ENCODE results near the gene GALNT9.
"Not testable (repeated sequence)": the region's sequence is repeated elsewhere in the genome, so short reads cannot be mapped to it uniquely, and the experiment has no call there.

Gene GALNT9

DNA sequence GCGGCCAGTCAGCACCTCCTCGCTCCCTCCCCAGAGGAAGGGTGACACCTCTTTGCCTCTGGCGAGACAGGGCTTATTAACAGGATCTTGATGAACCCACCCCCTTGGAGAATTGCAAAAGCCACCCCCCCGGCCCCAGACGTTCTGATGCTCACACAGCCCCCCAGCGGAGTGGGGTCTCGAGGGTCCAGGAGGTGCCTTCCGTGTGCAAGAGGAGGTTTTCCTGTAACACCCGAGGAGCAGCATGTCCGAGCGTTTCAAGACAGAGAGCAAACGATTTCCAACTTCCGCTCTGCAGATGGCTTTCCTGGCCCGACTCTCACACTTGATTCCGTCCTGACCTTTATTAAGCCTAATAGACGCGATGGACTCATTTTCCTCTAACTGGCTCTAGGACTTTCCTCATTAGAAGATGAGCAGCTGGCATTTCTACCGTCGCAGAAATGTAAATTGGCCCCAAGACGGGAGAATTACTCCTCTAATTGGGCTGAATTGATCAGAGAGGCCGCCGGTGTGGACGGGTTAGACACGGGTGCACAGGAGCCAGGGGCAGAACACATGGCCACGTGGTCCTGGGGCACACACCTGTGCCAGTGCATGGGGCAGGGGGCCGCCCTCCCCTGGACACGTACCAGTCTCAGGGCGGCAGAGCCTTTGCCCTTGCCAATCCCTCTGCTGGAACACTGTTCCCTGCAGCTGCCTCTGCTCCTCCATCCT, 100.8 kb downstream of the GALNT9 start:
- no peak for DNase-seq

DNA sequence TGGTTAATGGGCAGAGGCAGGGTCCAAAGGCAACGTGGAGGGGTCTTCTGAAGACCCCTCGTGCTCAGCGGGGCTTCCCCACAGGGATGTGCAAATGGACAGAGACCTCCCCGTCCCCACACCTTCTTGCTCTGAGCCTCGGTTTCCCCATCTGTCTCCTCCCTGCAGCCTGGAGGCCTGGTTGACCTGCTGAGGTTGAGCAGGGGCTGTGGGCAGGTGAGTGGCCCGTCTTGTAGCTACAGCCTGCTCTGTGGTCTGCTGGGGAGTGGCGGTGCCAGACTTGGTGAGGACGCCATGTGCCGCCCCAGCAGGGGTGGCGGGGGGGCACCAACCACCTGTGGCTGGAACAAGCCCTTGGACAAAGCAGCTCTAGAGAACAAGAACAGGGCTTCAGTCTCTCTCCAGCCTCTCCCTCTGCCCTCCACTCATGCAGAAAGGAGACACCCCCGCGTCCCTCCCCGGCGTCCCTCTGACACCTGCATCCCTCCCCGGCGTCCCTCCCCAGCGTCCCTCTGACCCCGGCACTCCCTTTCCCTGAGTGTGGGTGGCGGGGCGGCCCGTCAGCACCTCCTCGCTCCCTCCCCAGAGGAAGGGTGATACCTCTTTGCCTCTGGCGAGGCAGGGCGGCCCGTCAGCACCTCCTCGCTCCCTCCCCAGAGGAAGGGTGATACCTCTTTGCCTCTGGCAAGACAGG, 101.5 kb downstream of the GALNT9 start:
- no peak for DNase-seq

DNA sequence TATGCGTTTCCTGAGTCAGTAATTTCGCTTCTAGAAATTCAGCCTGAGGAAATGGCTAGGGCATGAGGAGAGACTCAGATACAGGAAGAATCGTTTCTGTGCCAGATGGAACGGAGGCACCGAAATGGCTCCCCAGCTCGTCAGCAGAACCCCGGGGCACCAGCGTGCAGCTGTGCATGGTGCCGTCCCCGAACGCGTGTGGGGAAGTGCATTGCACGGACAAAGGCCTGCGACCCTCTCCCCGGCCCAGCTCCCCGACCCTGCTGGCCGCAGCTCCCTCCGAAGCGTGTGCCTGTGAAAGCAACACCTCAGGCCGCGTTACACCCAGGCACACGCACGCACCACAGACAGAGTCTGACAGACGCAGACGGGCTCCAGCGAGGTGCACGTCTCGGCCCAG, 102.3 kb downstream of the GALNT9 start:
- DNase-seq: no peak

DNA sequence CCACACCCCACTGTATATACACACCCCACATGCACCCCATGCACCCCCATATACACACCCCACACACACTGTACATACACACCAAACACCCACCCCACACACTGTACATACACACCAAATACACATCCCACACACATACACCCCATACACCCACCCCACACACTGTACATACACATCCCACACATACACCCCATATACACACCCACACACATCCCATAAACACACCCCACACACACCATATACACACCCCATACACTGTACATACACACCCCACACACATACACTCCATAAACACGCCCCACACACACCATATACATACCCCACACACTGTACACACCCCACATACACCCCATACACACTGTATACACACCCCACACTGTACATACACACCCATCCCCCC, 102.8 kb downstream of the GALNT9 start:
- no peak for DNase-seq

DNA sequence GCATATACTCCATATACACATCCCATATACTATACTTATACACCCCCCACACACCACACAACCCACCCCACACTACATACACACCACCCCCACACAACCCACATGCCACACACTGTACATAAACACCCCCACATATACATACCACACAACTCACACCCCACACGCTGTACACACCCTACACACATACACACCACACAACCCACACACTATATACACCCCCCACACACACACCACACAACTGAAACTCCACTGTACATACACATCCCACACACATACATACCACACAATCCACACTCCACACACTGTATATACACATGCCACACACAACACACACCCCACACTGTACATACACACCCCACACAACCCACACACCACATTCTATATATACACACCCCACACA, 104.2 kb downstream of the GALNT9 start:
- no peak for DNase-seq

DNA sequence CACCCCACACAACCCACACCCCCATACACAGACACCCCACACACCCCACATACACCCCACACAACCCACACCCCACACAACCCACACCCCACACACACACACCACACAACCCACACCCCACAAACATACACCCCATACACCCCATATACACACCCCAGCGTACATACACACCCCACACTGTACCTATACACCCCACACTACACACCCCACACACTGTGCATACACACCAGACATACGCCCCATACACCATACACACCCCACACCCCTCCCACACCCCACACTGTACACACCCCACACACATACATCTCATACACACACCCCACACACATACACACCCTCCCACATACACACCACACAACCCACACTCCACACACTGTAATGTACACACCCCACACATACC, 104.9 kb downstream of the GALNT9 start:
- DNase-seq: no peak

DNA sequence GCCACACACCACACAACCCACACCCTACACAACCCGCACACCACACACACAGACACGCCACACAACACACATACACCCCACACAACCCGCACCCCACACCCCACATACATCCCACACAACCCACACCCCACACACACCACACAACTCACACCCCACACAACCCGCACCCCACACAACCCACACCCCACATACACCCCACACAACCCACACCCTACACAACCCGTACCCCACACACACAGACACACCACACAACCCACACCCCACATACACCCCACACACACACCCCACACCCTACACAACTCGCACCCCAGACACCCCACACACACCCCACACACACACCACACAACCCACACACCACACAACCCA, 106.6 kb downstream of the GALNT9 start:
- no peak for DNase-seq

DNA sequence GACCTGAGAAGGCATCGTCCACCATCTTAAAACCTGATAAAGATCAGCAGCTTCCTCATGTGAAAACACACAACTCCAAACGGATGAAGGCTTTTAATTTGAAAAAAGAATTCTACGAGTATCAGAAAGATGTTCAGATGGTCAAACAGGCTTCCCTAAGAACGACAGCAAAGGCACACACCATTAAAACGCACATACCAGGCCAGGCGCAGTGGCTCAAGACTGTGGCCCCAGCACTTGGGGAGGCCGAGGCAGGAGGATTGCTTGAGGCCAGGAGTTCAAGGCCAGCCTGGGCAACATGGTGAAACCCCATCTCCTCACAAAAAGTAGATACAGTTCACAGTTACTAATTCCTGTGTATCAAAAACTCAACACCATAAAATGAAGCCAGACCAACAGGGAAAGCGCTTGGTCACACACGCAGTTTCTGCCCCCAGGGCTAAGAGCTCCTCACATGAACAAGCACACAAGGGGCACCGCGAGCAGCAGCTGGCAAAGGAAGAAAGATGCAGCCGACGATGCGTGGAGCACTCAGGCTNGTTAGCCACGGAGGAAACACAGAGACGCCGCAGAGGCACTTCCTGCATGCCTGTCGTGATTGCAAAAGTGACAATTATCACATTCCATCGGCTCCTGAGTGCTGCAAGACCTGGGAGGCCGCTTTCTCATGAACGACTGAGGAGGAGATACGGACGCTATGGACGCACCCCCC, 107.1 kb downstream of the GALNT9 start:
- DNase-seq: peak; percentile 35

DNA sequence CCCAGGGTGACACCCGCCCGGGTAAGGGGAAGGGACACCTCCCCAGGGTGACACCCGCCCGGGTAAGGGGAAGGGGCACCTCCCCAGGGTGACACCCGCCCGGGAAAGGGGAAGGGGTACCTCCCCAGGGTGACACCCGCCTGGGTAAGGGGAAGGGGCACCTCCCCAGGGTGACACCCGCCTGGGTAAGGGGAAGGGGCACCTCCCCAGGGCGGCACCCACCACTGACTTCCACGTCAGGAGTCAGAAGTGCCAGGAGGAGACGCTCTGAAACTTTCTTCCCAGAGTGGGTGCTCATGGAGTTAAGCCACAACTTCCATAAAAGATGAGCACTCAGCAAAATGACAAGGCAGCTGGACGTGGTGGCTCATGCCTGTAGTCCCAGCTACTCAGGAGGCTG, 109.6 kb downstream of the GALNT9 start:
- DNase-seq: not testable (repeated sequence)

DNA sequence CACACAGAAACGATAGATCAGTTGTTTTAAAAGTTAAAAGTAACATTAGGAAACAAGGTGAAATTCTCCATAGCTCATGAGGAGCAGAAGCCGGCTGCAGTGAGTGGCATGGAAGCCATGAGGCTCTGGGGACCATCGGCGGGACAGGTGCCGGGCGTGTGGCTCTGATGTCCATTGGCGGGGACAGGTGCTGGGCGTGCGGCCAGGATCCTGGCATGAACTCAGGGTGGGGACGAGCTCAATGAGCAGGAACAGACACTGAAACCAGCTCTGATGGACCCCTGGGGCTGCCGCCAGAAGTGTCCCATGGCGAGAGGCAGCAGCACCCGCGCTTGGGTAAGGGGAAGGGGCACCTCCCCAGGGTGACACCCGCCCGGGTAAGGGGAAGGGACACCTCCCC, 110.1 kb downstream of the GALNT9 start:
- DNase-seq: no peak

DNA sequence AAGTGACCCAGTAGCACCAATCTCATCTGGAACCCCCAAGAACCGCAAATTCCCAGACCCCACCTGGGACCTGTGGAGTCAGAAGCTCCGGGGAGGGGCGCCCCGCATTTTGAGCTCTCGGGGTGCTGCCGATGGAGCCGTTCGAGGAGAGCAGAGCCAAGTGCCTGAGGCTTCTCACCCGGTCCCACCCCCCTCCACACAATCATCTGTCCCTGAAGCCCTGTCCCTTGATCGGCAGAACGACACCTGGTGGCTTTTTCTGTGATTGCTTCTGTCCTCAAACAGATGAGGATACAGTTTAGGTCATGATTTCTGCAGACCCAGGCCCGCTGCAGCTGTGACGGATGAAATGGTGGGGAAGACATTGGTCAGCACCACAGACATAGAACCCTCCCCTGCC, 110.5 kb downstream of the GALNT9 start:
- peak; percentile 17 for DNase-seq

DNA sequence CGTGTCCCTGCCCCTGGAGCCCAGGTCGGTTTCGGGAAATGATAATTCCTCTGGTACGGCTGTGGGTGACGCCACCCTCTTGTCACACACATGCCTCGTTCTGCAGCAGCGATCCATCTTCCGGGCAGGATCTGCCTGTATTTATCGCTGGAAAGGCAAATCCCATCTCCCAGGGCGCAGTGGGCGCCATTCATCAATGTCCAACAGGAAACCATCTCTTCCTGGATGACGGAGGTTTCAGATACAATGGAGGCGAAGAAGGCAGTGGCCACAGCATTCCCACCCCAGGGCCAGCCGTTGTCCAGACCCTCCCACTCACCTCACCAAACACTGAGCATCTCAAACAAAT, 110.9 kb downstream of the GALNT9 start:
- DNase-seq: no peak

DNA sequence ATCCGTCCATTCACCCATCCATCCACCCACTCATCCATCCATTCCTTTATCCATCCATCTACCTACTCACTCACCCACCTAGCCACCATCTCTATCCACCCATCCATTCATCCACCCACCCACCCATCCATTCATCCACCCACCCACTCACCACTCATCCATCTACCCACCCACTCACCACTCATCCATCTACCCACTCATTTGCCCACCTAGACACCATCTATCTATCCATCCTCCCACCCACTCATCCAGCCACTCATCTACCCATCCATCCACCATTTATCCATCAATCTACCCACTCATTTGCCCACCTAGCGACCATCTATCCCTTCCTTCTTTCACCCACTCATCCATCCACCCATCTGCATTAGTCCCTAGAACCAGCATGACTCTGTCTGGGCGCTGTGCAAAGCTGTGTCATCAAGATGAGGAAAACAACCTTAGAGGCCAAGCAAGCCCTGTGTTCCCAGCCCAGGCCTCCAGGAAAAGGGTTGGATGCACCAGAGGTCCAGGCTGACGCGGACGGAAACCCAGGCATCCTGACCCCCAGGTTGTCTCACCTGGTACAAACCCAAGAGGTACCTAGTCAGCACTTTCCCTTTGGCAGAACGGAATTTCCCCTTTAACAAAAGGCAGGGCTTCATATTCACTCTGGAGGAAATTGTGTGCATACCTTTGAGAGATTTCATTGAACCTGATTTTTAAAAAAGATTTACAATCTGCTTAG, 111.4 kb downstream of the GALNT9 start:
- DNase-seq: no peak

DNA sequence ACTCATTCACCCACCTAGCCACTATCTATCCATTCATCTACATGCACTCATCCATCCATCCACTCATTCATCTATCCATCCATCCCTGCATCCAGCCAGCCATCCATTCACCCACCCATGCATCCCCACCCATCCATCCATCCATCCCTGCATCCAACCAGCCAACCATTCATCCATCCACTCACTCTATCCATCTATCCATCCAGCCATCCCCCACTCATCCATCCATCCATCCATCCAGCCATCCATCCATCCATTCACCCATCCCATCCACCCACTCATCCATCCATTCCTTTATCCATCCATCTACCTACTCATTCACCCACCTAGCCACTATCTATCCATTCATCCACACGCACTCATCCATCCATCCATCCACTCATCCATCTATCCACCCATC, 112.0 kb downstream of the GALNT9 start:
- no peak for DNase-seq

DNA sequence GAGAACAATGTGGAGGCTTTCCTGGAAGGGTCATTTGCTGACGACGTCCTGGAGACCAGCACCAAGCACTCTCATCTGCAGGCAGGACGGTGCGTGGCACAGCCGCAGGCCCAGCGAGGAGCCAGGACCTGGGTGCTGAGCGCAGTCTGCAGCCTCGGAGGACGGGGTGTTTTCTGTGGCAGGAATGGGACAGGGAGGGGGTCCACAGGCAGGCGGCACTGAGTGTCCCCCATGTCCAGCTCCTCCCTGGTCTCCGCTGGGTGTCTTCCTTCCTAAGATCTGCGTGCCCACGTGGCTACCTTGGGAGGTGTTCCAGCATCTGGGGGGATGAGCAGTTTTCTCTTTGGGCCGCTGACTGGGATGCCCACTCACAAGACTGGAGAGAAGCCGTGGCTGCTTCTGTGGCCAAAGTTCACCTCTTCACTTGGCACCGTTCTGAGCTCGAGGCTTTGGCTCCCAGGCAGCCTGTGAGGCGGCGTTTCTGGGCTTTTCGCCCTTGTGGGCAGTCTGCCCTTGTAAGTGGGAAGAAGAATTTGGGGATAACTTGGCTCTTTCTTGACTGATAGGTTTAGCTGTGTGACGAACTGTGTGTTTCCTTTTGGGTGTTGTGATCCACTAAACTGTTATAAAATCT, 112.9 kb downstream of the GALNT9 start:
- no peak for DNase-seq

DNA sequence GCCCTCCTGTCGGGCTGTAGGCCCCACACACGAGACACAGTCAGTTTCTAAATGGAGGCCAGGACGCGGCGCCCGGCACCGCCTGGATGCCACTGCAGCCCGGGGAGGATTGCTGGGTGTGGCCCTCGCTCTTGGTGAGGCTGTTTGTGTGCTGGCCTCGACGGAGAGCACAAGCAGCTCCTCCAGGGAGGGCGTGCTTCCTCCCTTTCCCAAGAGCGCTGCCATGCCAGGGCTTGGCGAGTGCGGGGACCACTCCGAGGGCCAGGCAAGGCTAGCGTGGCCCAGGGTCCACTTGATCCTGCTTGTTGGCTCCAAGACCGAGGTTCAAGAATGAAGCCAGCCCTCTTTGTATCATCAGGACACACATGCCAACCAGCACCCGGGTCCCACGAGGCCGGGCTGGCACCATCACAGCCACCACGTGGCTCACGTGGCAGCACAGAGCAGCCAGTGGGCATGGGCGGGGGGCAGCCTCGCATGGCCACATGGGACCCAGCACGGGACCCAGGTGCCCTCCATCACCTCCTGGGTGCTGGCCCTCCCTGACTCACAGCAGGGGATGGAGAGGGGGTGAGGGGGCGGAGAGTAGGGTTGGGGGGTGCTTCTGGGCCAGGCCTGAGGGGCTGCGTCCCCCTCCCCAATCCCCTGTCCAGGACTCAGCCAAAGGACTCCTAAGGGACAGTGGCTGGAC, 113.9 kb downstream of the GALNT9 start:
- no peak for DNase-seq

DNA sequence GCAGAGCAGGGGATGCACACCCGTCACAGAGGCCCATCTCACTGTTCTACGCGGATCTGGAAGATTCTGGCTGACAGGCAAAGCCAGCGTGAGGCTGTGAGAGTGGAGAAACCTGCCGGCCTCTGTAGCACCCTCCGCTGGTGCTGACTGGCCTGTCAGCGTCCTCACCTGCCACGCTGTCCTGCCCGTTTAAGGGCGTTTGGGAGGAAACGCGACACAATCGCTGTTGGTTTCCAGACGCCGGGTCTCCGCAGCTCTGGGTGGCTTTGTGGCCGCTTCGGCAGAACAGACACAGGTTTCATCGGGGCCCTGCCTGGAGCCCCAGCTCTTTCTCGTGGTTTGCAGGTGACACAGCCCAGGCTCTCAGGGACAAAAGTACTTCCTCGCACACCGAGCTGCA, 114.5 kb downstream of the GALNT9 start:
- peak; percentile 4 for DNase-seq

DNA sequence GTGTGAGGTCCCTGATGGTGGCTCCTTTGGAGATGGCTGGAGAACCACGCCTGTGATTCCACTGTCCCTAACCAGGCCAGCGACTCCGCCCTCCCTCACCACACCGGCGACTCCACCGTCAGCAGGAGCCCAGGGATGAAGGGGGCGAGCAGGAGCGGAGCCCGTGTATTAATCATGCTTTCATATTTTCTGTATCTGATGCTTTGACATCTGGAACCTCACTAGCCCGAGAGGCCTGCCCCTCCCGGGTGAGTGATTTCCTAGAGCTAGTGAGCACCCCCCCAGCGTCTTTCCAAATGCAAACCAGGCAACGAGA, 115.3 kb downstream of the GALNT9 start:
- no peak for DNase-seq

DNA sequence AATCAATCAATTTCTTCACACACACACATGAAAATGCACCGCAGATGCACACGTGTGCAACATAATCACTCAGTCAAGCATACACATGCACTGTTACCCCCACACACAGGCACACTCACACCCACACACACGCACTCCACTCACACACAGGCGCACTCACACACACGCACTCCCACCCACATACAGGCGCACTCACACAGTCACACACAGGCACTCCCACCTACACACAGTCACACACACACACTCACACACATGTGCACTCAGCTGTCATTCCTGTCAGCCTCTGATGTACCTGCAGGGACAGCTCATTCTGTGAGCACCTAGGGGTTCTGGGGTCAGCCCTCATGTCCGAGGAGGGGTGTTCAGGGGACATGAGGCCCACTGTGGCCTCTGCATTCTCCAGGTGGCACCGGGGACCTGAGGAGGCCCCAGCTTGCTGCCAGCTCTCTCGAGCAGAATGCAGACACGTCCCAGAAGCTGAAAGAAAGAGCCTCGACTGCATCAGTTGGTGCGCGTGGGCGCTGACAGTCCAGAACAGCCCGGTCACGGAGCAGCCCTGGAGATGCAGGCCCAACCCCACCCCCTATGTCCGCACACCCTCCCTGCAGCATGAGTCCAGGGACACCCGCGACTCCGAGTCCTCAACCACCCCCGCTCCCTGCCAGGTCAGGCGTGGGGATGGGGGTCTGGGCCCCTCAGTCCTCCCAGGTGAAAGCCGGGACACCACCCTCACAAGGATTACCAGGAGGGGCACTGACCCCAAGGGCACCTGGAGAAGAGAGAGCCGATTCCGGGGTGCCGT, 115.8 kb downstream of the GALNT9 start:
- DNase-seq: no peak

DNA sequence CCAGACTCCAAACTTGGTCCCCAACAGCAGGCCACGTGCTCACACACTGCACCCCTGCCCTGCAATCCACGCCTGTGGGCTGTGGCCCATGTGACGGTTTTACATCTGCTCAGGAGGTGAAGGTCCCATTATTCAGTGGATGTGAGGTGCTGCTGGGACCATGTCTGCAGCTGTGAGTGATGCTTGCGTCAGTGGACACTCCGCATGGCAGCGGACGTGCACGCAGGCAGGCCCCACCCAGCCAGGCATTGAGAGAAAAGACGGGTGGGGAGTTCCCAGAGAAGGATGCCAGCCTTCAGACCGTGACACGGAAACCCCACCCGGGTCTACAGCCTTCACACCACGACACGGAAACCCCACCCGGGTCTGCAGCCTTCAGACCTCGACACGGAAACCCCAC, 117.6 kb downstream of the GALNT9 start:
- no peak for DNase-seq

DNA sequence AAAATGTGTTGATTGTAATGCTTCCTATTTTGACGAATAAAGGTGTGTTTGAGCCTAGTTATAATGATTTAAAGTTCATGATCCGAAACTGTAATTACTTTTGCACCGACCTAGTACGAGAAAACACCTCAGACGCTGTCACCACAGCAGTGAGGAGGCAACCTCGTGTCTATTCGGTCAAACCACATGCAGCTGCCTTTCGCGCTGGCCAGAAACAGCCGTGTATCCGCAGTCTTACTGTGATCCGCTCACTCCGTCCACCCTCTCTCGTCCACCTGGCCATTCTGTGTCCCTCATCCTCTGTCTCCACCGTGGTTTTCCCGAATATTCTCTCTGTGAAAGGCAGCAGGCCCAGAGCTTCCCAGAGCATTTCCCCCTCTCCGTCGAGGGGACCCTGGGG, 118.1 kb downstream of the GALNT9 start:
- DNase-seq: no peak

Data from activated effector memory CD4-positive, alpha-beta T cell treated with Interleukin-2 at 50 U/mL for 16 hours (primary cell).